Testis (tissue), 3 donors: ENCODE data around the gene COL4A1. TPM values are rescaled to one million over a fixed set of nuclear protein-coding genes. Genes with fewer than 3 reads are reported as not detected.

Source experiments
- DNase-seq: peaks from one replicate; pipeline ENCODE4 v3.0.0-alpha.2; 2019
- H3K27ac ChIP-seq, 2 donors: fragments of 200-600 bp; sonication (generic); one replicate each; pipeline ENCODE4 v1.5.1; 2019
- H3K27me3 ChIP-seq: fragments of 200-600 bp; sonication (generic); one replicate; pipeline ENCODE4 v1.5.1; 2019
- H3K36me3 ChIP-seq: fragments of 200-600 bp; sonication (generic); one replicate; pipeline ENCODE4 v1.5.1; 2017; ENCODE audit warnings: low read depth; ENCODE audit errors: missing control alignments
- H3K4me1 ChIP-seq: fragments of 200-600 bp; sonication (generic); one replicate; pipeline ENCODE4 v1.5.1; 2019
- H3K4me3 ChIP-seq, 2 donors: fragments of 200-600 bp; sonication (generic); one replicate each; pipeline ENCODE4 v1.5.1; 2017 to 2019
- H3K9me3 ChIP-seq: fragments of 200-600 bp; sonication (generic); one replicate; pipeline ENCODE4 v1.5.1; 2017
- POLR2A ChIP-seq: fragments of 450-650 bp; IDR thresholded peaks from one replicate; pipeline ENCODE4 v1.6.1; 2017; ENCODE audit warnings: antibody characterized with exemption, mild to moderate bottlenecking, moderate library complexity
- WGBS, 2 donors: methylation state at CpG; one replicate each; pipeline ENCODE4 v1.1.5; 2018; 5-methylcytosine and 5-hydroxymethylcytosine counted together
- intact Hi-C: fragments of 100-400 bp; cut with DNase I; formaldehyde crosslinking; loops from one replicate; pipeline ENCODE4 v1.15.1; 2023; ENCODE audit warnings: low total_unique reads
- polyA plus RNA-seq: library from polyadenylated mRNA; stranded (reverse); fragments of 350-450 nt; fragmentation: Illumina TruSeq; extraction: RNeasy Lipid Tissue Mini Kit (QIAGEN cat#74804); gene quantifications from one replicate; pipeline ENCODE4 v1.2.3, GENCODE V29; 2014; ENCODE audit warnings: low read depth, low replicate concordance; ENCODE audit not compliant: insufficient read depth
- total RNA-seq, 2 donors: library from RNA; depleted of rRNA; stranded (reverse); fragments of >200 nt; gene quantifications; one replicate each; pipeline ENCODE4 v1.2.3, GENCODE V29; 2016
- TF ChIP-seq, protein P1 (sequence below), 3 experiments: fragments of 450-650 bp in 2 of 3; fragments of 200-600 bp in 1 of 3; sonication (generic) in 1 of 3; IDR thresholded peaks; one replicate each; pipeline ENCODE4 v1.5.1; 2016 to 2019; ENCODE audit warnings: antibody characterized with exemption in 3 of 3, mild to moderate bottlenecking in 2 of 3, moderate library complexity in 1 of 3

Gene COL4A1
- total and polyA plus RNA-seq, 3 donors from 2014 or later = 35.5 to 43.0 (median 39.0) TPM

DNA sequence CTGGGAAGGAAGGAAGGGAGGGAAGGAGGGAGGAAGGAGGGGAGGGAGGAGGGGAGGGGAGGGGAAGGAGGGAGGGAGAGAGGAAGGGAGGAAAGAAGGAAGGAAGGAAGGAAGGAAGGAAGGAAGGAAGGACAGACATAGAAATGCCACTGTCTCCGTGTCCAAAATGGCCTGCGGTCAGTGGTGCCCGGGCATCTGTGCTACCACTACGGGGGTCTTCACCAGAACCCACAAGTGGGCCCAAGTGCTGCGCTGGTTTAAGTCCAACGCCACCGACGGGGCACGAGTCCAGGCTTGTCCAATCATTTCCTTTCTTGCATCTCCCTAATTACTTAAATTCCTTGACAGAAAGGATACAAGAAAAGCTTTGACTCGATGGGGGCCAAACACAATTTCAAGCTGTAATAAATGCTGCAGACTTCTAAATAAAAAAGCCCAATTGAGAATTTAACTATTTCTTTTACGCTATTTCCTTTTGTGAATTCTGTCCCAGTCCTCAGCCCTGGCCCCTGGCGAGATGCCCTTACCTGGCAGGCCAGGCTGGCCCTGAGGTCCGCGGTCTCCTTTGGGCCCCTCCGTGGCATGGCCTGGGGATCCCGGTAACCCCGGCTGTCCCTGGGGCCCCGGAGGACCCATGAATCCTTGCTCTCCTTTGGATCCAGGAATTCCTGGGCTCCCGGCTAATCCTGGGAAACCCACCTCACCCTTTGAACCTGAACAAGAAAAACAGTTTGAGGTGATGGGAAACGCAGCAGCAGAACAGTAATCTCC lies 136.8 kb downstream of the COL4A1 start:
- Histone ChIP-seq H3K4me3 (no peak overlapping the region), H3K4me1 (peaks cover 3% of the 10 kb centered on the region), H3K27ac (no peak overlapping the region), H3K9me3 (no peaks in the 10 kb centered on the region), H3K27me3 (no peaks in the 10 kb centered on the region), H3K36me3 (no peaks in the 10 kb centered on the region)
- DNase-seq = no peak
- 87 to 88% methylated on average over 20 of the region's 20 CpGs for WGBS, 2 donors
- intact Hi-C loops = no loop called here
- TF ChIP-seq POLR2A = no peak

DNA sequence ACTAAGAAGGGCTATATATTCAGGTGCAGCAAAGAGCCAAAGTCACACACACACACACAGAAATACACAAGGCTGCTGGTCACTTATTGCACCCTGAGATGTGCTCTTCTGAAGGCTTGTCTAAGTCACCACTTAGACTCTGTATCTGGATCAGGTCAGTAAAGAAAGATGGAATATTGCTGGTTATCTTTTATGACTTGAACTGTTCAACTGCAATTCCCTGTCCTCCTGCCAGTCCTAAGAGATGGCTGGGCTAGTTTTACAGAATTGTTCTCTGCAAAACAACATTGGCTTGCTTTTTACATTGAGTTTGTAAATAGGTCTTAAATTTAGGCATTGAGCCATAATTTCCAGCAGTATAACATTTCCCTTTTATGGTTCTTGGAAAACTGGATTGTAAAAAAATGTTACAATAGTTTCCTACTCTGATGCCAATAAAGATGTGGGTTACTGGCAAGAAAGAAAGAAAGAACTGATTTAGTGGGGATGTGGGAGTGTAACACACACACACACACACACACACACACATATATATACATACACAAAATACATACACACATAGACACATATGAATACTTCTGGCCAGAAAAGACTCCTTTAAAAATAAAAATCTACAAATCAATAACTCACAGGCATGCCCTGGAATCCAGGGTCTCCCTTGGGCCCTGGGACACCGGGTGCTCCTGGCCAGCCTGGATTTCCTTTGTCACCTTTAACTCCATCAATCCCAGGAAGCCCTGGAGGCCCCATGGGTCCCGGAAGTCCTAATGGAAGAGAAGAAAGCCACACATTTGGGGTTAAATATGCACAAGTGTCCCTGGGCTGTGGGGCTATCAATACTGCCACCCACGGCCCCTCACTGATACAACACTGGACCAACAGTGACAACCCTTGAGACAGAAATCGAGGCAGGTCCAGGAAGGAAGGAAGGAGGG lies 137.7 kb downstream of the COL4A1 start:
- TF ChIP-seq POLR2A = no peak
- TF ChIP-seq, protein P1, sequence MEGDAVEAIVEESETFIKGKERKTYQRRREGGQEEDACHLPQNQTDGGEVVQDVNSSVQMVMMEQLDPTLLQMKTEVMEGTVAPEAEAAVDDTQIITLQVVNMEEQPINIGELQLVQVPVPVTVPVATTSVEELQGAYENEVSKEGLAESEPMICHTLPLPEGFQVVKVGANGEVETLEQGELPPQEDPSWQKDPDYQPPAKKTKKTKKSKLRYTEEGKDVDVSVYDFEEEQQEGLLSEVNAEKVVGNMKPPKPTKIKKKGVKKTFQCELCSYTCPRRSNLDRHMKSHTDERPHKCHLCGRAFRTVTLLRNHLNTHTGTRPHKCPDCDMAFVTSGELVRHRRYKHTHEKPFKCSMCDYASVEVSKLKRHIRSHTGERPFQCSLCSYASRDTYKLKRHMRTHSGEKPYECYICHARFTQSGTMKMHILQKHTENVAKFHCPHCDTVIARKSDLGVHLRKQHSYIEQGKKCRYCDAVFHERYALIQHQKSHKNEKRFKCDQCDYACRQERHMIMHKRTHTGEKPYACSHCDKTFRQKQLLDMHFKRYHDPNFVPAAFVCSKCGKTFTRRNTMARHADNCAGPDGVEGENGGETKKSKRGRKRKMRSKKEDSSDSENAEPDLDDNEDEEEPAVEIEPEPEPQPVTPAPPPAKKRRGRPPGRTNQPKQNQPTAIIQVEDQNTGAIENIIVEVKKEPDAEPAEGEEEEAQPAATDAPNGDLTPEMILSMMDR (IDR thresholded peaks at IDR 0.05) = no peak
- no peak for DNase-seq
- Histone ChIP-seq H3K4me1 (peaks cover 3% of the 10 kb centered on the region), H3K27me3 (no peaks in the 10 kb centered on the region), H3K4me3 (no peak overlapping the region), H3K36me3 (no peaks in the 10 kb centered on the region), H3K27ac (no peak overlapping the region), H3K9me3 (no peaks in the 10 kb centered on the region)
- 45 to 55% methylated on average over 4 of the region's 4 CpGs for WGBS, 2 donors
- intact Hi-C loops = no loop called here

DNA sequence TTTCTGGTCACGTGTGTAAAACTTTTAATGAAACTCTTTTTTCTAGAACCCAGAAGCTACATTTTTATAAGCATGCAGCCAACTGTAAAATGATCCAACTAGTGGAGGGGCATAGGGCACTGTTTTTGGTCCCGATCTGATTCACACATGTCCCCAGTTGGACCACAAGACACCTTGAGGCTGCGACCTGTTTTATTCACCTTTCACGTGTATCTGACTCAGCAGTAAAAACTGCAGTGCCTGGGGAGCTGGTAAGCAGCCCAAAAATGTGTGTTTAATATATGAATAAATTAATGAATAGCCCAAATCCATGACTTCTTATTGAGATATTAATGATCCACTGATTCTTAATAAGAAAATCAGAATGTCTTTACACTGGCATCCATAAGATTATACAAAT lies 140.4 kb downstream of the COL4A1 start:
- Histone ChIP-seq H3K27ac (no peak overlapping the region), H3K27me3 (no peaks in the 10 kb centered on the region), H3K4me1 (peaks cover 3% of the 10 kb centered on the region), H3K9me3 (no peaks in the 10 kb centered on the region), H3K4me3 (no peak overlapping the region), H3K36me3 (no peaks in the 10 kb centered on the region)
- intact Hi-C loops = no loop called here
- no peak for DNase-seq
- no peak for TF ChIP-seq POLR2A
- TF ChIP-seq, protein P1 (IDR thresholded peaks at IDR 0.05) = no peak
- 91 to 94% methylated on average over 4 of the region's 4 CpGs for WGBS, 2 donors

DNA sequence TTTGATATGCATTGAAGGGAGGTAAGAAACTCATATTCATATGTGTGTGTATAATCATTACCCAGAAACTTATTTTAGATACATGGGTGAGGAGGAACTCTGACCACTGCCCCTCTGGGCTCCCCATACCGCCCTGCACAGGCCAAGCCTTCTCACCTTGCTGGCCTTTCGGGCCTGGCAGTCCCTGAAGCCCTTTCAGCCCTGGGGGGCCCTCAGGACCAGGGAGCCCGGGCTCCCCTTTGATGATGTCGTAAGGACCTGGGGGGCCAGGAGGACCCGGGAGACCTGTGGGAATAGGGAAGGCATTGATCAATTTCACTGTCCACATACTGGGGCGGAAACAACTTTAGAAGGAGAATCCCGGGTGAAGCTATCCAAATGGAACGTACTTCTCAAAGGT lies 142.3 kb downstream of the COL4A1 start:
- DNase-seq = no peak
- intact Hi-C loops = no loop called here
- H3K4me1 ChIP-seq = peaks cover 3% of the 10 kb centered on the region
- no peaks in the 10 kb centered on the region for H3K36me3 ChIP-seq
- no peak for TF ChIP-seq POLR2A
- TF ChIP-seq, protein P1 (IDR thresholded peaks at IDR 0.05) = no peak
- H3K4me3 ChIP-seq = no peak overlapping the region
- no peaks in the 10 kb centered on the region for H3K27me3 ChIP-seq
- H3K27ac ChIP-seq = no peak overlapping the region
- H3K9me3 ChIP-seq = no peaks in the 10 kb centered on the region
- WGBS, 2 donors = 92% methylated on average over 7 to 8 of the region's 8 CpGs
